ENCODE measurements around the gene POU2F3. TPM values are rescaled to one million over a fixed set of nuclear protein-coding genes. Genes with fewer than 3 reads are reported as not detected.

The POU2F3 gene
- total RNA-seq, 1 donor from 2014 or later = under 0.01 TPM

DNA sequence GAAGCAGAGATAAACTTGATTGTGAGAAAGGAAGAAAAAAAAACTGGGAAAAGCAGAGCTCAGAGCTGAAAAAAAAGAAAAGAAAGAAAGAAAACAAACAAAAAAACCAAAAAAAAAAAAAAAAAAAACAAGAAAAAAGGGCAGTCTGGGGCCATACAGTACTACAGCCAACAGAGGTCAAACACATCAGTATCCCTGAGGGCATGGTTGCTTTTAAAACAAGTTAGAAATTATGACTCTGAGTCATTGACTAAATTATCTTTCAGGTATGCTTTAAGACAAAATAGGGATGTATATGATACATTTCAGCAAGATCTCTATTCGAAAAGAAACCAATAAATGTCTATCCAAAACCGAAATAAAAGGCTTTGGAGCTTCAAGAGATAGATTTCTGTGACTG is 48.1 kb downstream of the POU2F3 start:
- DNase-seq = no peak

DNA sequence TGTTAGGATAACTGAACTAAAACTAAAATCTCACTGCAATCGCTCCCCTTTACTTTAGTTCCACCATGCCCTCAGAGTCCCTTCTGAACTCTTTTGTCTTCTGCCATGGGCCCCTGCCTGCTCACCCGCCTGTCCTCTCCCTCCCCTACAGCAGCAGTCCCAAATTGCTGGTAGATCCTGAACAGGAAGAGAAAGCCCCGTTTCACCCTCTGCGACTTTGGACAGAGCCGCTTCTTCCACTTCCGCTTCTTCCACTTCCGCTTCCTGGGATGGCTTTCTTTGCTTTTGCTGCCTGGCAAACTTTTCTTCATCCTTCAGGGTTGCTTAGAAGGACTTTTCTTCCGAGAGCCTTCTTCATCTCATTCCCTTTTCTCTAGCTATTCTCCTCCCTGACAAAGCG is 49.5 kb downstream of the POU2F3 start:
- DNase-seq = no peak

DNA sequence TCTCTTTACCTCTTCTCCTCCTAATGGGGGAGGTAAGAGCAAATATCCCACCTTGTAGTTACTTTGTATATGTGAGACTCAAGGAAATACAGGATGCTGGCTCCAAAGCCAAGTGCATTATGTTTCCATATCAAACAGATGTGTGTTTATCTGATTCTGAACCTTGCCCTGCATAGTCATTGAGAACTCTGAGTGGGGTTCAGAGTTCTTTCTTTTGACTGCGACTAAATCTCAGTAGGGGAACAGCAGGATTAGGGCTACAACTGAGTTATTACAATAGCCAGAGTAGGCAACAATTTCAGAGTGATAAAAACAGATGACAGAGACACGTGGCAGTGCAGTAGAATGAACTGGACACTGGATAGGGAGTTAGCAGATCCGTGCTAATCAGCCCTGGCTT is 51.0 kb downstream of the POU2F3 start:
- no peak for DNase-seq

DNA sequence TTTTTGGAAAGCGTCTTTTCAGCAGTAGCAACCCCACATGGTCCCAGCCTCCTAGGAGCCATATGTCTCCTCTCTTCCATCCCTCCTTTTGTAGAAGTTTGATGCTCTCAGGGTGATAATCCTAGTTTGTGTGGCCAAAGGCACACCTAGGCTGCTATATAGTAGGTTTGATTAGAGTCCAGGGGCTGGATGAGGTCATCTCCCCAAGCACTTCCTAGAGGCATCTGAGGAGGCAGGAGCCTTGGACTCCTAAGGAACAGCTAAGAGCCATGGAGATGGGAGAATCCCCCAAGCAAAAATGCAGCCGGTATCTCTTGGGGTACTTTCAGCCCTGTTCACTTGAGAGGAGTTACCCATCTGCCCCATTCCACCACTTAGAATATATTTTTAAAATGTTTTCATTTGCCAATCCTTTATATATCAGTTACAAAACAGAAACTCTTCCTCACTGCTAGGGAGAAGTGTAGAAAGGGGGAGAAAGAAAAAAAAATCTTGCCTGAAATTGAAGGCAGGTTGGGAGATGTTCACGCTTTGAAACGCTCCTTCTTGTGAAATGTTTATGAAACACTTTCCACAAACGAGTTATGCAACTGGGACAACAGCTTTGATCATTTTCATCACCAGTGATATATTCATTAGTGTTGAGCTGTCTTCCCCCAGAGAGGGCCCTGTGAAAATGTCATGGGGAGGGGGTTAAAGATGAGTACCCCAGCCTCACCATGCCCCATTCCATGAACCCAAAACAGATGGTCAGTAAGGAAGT is 53.3 kb downstream of the POU2F3 start:
- DNase-seq = no peak

DNA sequence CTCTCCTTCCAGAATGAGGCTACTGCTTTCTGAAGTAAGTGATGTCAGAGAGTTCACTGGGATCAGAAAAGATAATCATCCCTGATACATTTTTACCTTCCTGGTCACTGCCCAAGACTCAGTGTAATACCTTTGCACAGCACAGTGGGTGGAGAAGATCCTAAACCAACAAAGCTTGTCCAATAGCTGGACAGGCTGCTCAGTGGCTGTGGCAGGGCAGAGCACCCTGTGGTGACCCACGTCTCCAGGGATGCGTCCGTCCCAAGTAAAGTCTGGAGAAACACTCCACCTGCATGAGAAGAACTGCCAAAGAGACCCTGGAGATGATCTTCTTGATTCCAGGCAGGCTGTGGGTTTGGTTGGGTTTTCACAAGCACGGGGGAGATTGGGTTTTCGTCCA is 54.2 kb downstream of the POU2F3 start:
- no peak for DNase-seq

DNA sequence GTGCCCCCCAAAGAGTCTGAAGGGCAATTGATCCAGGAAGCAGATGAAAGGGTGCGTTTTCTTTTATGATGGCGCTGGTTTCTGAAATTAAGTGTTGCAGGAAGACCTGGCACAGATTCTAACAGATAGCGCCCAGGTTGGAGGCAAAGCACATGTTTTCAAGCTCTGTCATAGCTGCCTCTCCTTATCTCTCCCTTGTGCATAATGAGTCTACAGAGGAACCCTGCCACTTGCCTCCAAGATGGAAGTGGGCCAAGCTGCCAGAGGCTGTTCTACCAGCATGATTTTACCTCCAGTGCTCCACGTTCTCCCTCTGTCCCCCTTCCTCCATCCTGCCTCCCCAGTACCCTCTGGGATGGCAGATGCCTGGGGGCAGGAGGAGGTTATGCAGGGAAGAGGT is 55.2 kb downstream of the POU2F3 start:
- no peak for DNase-seq

DNA sequence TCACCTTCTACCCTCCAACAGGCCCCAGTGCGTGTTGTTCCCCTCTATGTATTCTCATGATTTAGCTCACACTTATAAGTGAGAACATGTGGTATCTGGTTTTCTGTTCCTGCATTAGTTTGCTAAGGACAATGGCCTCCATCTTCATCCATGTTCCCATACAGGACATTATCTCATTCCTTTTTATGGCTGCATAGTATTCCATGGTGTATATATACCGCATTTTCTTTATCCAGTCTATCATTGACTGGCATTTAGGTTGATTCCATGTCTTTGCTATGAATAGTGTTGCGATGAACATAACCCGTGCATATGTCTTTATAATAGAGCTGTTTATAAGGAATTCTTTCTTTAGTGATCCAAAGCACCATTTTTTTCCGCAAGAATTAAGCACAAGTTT is 56.6 kb downstream of the POU2F3 start:
- no peak for DNase-seq

DNA sequence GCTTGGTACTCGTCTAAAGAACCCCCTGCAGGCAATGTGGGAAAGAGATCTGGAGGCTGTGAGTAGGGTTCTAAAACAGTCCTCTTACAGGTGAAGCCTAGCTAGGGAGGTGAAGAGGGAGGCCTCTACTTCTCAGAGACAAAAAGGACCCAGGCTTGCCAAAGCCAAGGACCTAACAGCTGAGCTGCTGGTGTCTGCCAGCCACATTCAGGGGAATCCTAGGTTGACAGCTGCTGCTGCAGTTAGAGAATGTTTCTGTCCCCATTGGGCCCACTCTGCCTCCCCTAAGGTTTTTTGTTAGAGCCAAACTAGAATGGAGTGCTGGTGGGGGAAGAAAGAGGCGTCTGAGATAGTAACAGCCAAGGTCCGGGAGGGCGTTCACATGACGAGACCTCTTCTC is 58.5 kb downstream of the POU2F3 start:
- no peak for DNase-seq

DNA sequence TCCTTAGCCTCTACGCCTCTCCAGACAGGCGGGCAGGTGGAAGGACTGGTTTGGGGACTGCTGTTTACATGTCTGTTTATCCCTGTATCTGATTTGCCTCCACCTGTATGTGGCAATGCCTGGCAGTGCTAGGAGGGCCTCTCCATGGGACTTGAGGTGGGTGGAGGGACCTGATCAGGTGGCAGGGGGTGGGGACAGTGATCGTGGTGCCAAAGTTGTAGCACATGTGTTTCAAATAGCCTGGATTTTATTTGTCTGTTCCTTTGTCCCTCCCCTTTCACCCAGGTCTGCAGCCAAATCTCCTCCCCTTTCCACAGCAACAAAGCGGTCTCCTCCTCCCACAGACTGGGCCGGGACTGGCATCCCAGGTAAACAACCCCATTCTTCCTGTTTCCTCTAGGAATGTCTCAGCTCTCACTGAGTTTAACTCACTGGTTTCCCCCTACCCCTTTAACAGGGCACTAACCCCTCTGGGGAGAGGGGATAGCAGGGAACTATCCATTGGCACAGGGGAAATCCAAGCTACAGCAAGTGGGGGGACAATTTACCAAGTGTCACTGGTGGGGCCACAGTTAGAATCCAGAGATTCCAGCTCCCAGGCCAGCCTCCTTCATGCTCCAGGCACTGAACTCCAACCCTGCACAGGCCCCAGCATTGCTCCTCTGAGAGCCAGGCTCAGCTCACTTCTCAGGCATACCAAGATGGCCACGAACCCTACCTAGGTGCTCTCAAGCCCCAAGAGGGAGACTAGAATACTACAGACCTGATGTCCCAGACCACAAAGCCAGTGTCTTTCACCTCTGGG is 62.3 kb downstream of the POU2F3 start:
- no peak for DNase-seq

DNA sequence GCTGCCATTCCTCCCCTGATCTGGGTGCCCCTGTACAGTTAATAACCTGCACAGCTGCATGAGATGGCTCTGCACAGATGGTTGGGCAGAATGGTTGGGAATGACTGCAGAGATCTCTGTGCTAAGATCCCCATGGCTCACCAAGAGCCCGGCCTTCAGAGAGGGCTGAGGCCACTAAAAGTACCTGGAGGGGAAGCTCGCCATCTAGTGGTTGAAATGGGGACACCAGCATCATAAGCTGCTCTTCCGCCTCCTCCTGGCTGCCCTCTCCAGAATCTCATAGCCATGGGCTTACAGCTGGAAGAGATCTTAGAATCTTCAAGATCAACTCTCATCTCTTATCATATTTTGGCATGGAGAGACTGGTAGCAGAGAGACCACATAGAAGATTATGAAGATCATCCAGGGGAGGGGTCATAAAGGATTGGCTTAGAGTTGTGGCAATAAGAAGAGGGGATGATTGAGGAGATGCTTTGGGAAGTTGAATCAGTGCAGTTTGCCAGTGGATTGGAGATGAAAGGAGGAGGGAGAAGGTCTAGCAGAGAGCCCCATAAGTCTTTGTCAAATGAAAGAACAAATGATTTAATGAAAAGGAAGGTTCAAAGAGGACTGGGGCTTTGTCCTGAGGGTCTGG is 63.2 kb downstream of the POU2F3 start:
- peak; percentile 81 for DNase-seq

DNA sequence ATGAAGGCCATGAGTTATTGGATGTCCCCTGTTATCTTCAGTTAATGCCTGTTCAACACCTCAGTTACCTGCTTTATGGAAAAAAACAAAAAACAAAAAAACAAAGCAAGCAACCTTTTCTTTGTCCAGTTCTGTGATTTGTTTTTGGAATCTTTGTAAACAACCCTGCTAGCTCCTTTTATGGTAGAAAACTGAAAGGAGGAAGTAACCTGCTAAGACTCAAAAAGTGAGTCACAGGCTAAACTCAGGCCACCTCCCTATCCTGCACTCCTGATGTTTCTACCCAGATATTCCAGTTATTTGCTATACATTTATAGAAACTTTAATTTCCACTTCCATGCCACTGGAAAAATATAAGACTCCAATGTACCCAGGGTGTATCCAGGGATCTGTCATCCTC is 64.6 kb downstream of the POU2F3 start:
- peak; percentile 26 for DNase-seq

DNA sequence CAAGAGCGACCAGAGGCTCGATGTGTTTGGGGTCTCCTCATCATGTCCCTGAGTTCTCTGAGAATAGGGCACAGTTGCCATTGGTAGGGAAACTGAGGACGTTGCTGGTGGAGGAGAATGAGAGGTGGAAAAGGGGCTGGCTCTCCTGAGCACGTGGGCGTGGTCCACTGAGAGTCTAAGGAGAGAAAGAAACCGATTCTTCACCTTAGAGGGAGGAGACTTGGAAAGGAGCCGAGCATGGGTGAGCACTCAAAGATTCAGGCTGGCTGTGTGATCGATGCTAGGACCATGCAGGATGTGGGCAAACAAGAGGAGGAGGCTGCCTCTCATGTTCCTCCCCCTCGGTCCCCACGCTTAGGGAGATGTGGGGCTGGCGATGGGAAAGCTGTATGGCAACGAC is 65.3 kb downstream of the POU2F3 start:
- no peak for DNase-seq

DNA sequence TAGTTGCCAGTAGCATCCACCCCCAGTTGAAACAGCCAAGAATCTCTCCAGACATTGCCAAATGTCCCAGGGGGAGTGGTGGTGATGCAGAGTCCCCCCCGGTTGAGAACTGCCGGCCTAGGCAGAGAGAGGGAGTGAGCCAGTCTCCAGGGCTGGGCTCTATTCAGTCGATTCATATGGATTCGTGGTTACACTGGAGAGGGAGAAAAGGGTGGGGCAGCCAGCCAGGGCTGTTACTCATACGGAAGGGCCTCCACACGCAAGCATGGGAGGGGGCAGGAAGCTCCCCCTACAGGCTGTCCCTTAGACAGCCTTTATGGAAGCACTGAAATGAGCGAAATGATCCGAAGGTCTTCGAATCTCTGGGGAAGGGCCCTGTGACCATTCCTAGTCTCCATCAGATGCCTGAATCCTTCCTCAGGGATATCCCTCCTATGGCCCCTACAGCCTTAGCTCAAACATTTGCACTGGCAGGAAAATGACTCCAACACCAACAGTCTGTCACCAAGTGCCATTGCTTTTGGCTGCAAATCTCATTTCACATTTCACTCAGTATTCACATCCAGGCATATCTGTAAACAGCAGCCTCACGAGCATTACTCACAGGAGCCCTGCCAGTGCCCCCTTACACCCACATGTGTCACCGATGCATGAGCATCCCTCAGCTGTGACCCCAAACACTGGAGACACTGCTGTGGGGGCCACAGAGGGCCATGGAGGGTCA is 66.7 kb downstream of the POU2F3 start:
- peak; percentile 67 for DNase-seq

DNA sequence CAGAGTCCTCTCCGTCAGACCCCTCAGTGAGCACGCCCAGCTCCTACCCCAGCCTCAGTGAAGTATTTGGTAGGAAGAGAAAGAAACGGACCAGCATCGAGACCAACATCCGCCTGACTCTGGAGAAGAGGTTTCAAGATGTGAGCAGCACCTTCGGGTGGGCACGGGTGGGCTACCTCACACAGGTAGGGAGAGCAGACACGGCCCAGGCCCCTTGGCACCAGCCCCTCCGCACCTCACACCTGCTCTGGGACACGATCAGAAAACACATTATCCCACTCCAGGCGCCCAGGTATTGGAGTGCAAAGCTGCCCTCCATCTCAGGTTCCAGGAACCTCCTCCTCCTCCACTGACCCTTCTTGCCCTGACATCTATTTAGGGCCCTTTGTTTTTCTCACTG is 67.5 kb downstream of the POU2F3 start:
- DNase-seq = no peak

DNA sequence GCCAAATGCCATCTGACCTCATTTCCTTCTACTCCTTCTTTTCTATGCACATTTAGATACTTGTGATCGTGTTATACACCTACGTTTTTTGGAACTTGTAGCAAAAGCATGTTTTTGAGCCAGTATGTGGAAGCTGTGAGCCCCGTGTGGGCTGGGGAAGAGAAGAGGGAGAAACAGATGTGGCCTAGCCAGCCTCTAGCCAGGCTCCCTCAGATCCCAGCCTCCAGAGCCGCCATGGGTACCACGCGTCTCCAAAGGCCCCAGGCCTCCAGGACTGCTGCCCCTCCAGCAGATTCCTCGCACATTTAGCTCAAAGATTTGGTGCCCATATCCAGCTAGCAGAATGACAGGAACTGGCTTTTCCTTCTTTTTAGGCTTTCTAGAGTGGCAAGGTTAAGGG is 68.1 kb downstream of the POU2F3 start:
- DNase-seq = no peak

DNA sequence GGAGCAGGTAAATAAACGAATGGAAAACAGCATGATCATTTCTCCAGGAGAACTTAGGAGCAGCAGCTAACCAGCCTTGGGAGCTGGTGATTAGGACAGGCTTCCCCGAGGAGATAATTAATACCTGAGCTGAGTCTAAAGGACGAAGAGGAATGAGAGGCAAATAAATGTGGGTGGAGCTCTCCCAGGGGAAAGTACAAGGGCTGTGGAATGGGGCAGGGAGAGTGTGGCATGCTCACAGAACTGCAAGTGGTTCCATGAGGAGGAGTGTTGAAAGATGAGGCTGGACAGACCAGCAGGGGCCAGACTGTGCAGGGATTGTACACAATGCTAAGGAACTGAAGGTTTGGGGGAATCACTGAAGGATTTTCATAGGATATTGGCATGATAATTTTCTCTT is 70.9 kb downstream of the POU2F3 start:
- DNase-seq = no peak

DNA sequence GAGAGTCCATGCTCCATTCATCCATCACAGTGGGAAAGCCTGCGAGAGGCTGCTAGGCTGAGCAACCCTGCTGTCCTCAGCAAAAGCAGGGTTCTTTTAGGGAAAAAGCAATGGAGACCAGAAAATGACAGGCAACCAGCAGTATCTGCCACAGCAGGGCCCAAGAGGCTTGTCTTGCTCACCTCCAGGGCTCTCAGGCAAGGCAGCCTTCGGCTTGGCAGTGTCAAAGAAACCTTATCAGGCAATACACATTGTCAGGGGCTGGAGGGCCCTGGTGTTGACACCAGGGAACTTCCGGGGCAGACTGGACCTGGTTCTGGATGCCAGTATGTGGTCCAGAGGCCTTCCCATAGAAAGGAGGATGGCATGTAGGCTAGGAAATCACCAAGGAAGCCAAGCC is 74.9 kb downstream of the POU2F3 start:
- DNase-seq = no peak

DNA sequence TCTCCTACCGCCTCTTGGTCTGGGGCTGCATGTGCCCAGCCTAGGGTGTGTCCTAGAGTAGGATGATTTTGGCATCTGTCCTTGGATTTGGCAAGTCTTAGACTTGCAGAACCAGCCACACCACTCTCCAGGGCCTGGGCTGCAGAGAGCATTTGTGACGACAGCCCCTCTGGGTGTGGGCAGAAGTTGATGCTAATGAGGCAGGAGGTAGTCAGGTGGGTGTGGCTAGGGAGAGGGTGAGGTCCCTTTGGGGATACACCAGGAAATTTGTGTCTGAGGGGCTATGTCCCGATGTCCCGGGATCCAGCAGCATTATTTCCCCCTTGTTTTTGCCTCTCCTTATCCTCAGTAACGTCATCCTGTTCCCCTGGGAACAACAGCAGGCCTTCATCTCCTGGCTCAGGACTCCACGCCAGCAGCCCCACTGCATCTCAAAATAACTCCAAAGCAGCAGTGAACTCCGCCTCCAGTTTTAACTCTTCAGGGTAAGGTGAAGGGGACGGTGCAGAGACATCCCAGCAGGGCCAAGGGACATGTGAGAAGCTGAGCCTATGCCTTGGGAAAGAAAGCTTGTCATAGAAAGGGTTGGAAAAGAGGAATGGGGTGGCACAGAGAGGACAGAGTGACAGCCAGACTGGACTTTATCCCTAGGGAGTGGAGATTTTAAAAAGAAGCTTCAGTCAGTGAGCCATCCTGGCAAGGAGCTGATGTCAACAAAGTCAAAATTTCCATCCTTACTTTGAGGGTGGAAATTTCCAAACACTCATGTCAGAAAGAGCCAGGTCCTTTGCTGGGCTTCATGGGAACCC is 77.1 kb downstream of the POU2F3 start:
- no peak for DNase-seq

DNA sequence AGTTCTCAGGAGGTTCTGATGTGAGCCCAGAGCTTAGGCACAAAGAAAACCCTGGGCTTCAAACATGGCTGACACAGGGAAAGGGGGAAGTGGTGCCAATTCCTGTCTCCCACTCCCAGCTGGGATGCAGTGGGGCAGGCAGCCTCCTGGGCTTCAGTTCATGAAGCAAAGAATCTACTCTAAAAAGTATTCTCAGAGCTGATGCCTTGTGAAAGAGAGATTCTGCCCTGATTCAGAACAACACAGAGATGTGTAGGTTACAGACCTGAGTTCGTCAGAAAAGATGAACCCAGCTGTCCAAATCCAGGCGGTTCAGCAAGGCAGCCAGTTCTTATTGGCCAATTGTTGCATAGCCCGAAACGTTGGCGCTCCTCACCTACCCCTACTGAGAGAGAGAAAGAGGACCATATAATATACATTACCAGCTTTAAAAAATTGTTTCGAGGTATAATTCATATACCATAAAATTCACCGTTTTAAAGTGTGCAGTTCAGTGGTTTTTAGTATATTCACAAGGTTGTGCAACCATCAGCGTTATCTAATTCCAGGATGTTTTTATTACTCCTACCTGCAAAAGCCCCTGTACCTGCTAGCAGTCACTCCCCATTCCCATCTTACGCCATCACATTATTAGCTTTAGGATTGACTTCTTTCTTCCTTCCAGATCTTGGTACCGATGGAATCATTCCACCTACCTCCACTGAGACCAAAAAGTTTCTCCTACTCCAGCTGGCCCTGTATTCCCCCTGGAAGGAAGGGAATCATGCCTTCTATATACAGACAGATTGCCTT is 77.9 kb downstream of the POU2F3 start:
- DNase-seq = no peak

DNA sequence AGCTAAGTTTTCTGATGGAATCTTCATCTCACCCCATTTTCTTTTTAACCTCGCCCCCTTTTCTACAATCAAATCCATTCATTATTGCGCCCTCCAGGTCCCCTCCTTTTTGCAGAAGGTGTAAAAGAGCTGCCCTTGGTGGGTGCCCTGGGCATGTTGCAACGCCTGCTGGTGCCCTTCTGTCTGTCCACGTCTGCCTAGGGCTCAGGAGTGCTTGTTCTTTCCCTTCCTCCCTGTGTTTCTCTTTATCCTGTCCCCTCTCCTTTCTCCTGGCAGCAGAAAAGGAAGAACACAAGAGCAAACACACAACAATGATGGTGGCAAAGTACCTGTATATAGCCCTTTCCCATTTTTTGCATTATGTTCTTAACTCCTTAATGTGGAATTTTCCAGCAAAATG is 79.0 kb downstream of the POU2F3 start:
- no peak for DNase-seq
